ENCODE data around the gene VAC14.

- TF ChIP-seq CTCF (conservative IDR thresholded peaks at IDR 0.05 in 1 of 2, IDR thresholded peaks at IDR 0.05 in 1 of 2; ENCODE audit: extremely low read depth in 1 of 2, insufficient read depth in 1 of 2, low read depth in 1 of 2, low read length in 2 of 2) = no peak
- TF ChIP-seq EZH2 (IDR thresholded peaks at IDR 0.05; ENCODE audit: borderline replicate concordance, low read length) = no peak
Observed at GRCh38 chr16:70770291-70770625, 30.7 kb downstream of the VAC14 start.
